Smooth muscle cell of the coronary artery (primary cell): ENCODE results near the gene RFPL2. TPM values are rescaled to one million over a fixed set of nuclear protein-coding genes. Genes with fewer than 3 reads are reported as not detected.

Source experiments
- total RNA-seq: library from RNA; depleted of rRNA; stranded (reverse); fragments of >200 nt; gene quantifications from 2 replicates; pipeline ENCODE4 v1.2.3, GENCODE V29; 2014; ENCODE audit warnings: low replicate concordance

Gene RFPL2
- not detected in 2 replicates for total RNA-seq

GRCh38 chr22:32204856-32205722, at the start of gene RFPL2:
TSS of gene RFPL2 (minus strand) at chr22:32205073. CDS start at chr22:32202451, 2,622 bp downstream.

DNA sequence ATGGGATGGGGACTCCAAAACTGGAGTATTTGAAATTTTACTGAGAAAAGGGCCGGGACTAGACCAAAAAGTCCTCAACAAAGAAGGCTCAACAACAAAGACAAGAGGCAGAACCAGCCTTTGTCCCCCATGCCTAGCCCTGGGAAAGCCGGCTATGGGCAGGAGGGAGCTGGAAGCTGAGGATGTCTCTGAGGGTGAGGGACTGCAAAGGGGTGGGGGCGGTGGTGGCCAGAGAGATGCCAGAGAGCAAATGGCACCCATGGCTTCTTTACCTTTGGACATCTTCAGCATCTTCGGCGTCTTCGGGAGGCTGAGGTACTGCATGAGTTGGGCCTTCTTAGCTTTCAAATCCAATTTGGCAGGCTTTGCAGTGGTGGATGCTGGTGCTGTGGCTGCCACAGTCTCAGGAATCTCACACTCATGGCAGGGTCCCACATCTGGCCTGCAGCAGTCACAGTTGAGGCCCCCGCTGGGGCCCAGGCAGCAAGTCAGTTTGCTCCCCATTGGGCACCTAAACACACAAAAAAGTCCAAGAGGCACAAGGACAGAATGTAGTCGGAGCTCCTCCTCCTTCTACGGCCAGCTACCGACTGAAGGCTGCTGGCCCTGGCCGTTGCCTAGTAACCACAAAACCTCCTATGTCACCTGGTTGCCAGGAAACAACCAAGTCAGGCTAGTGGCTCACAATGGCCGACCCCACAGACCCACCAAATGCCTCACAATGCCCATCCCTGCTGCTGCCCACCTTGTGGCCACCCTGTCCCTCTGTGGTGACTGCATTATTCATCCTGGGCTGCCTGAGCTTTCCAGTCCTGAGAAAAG, 46.0 kb downstream of the RFPL2 start, which contains the start of gene C22orf42:
Gene C22orf42 (minus strand): TSS at position 592 of the 822 bp plus-strand sequence. CDS start 88 bp downstream, at position 504.

Other genes with a start within 250 kb of the RFPL2 start
- gene SLC5A1, start 161.8 kb downstream of the RFPL2 start, total RNA-seq, result not detected in 2 replicates
- not detected in 2 replicates for gene C22orf42, start 45.8 kb downstream of the RFPL2 start, total RNA-seq
- gene SLC5A4, start 50.3 kb upstream of the RFPL2 start, total RNA-seq, result not detected in 2 replicates
- gene RFPL3, start 152.8 kb upstream of the RFPL2 start, total RNA-seq, result not detected in 2 replicates
- gene RTCB, start 207.2 kb upstream of the RFPL2 start, total RNA-seq, result 137 and 139 TPM in 2 replicates